Activated gamma-delta T cell treated with Interleukin-2 at 50 U/mL for 16 hours (primary cell): ENCODE data around the gene COL27A1.

ENCODE experiments used
- DNase-seq: peaks from one replicate; pipeline ENCODE4 v3.0.0-alpha.2; 2020

Gene COL27A1

GRCh38 chr9:114348261-114348905 lies 193.0 kb downstream of the COL27A1 start:
- no peak for DNase-seq

- DNase-seq = peak; percentile 41
Observed at GRCh38 chr9:114348906-114349482, 193.7 kb downstream of the COL27A1 start.

- DNase-seq = no peak
Observed at GRCh38 chr9:114349713-114350480, 194.6 kb downstream of the COL27A1 start.

GRCh38 chr9:114350636-114351401 lies 195.5 kb downstream of the COL27A1 start:
- no peak for DNase-seq

- DNase-seq = no peak
Observed at GRCh38 chr9:114351932-114352331, 196.6 kb downstream of the COL27A1 start.

GRCh38 chr9:114355821-114356220 lies 200.5 kb downstream of the COL27A1 start:
- no peak for DNase-seq

GRCh38 chr9:114356792-114357191 lies 201.5 kb downstream of the COL27A1 start:
- no peak for DNase-seq

- no peak for DNase-seq
Observed at GRCh38 chr9:114357360-114357759, 202.0 kb downstream of the COL27A1 start.

- no peak for DNase-seq
Observed at GRCh38 chr9:114357911-114358328, 202.6 kb downstream of the COL27A1 start.

- no peak for DNase-seq
Observed at GRCh38 chr9:114359801-114360200, 204.5 kb downstream of the COL27A1 start.

- DNase-seq = no peak
Observed at GRCh38 chr9:114361542-114361941, 206.2 kb downstream of the COL27A1 start.
